HepG2 (cell line): Measurements from ENCODE around the gene TFPI. TPM values are rescaled to one million over a fixed set of nuclear protein-coding genes. Genes with fewer than 3 reads are reported as not detected.

Experiments used
- CEBPZ ChIP-seq: IDR thresholded peaks from 2 replicates; pipeline ENCODE4 v1.6.1; 2012; ENCODE audit warnings: low read length, improper control_type of control experiment
- DBP ChIP-seq: sonication (generic); formaldehyde crosslinking; IDR thresholded peaks from 2 replicates; pipeline ENCODE4 v1.4.0; 2020; ENCODE audit warnings: missing genetic modification reagents; ENCODE audit errors: not compliant biosample characterization
- E2F5 ChIP-seq: sonication (generic); formaldehyde crosslinking; conservative IDR thresholded peaks from 2 replicates; pipeline ENCODE4 v1.4.0; 2020; ENCODE audit warnings: missing genetic modification reagents
- ELF3 ChIP-seq: IDR thresholded peaks from 2 replicates; pipeline ENCODE4 v1.6.1; 2016; ENCODE audit warnings: missing genetic modification reagents, missing compliant biosample characterization
- HDAC1 ChIP-seq: sonication (generic); formaldehyde crosslinking; IDR thresholded peaks from 2 replicates; pipeline ENCODE4 v1.5.1; 2020; ENCODE audit warnings: mild to moderate bottlenecking, missing genetic modification reagents
- HOMEZ ChIP-seq: IDR thresholded peaks from 2 replicates; pipeline ENCODE4 v1.6.1; 2016; ENCODE audit warnings: low read depth
- KLF9 ChIP-seq: IDR thresholded peaks from 2 replicates; pipeline ENCODE4 v1.6.1; 2016; ENCODE audit warnings: low read depth
- LCORL ChIP-seq, 2 experiments: fragments of 450-650 bp in 1 of 2; sonication (generic) in 1 of 2; formaldehyde crosslinking in 1 of 2; IDR thresholded peaks; 2 replicates each; pipeline versions ENCODE4 v1.5.0 to v1.6.1; 2017 to 2020; ENCODE audit warnings: antibody characterized with exemption in 1 of 2, missing genetic modification reagents in 1 of 2
- MIXL1 ChIP-seq: IDR thresholded peaks from 2 replicates; pipeline ENCODE4 v1.6.1; 2016
- NCOA2 ChIP-seq: sonication (generic); formaldehyde crosslinking; IDR thresholded peaks from 2 replicates; pipeline ENCODE4 v1.8.0; 2022; ENCODE audit warnings: inconsistent platforms
- SMARCE1 ChIP-seq: fragments of 450-650 bp; IDR thresholded peaks from 2 replicates; pipeline ENCODE4 v1.6.1; 2017; ENCODE audit warnings: borderline replicate concordance
- TCF12 ChIP-seq, 2 experiments: fragments of 450-650 bp in 1 of 2; sonication (generic) in 1 of 2; formaldehyde crosslinking in 1 of 2; IDR thresholded peaks; 2 replicates each; pipeline versions ENCODE4 v1.6.1 to v1.8.0; 2017 to 2022; ENCODE audit warnings: antibody characterized with exemption in 1 of 2, mild to moderate bottlenecking in 1 of 2, missing genetic modification reagents in 1 of 2, moderate library complexity in 1 of 2
- ZNF143 ChIP-seq: sonication (generic); formaldehyde crosslinking; IDR thresholded peaks from 2 replicates; pipeline ENCODE4 v1.4.0; 2020; ENCODE audit warnings: missing genetic modification reagents
- ZNF224 ChIP-seq: sonication (generic); formaldehyde crosslinking; IDR thresholded peaks from 2 replicates; pipeline ENCODE4 v1.5.0; 2020; ENCODE audit warnings: mild to moderate bottlenecking, missing genetic modification reagents
- ZNF329 ChIP-seq: sonication (generic); formaldehyde crosslinking; IDR thresholded peaks from 2 replicates; pipeline ENCODE4 v1.9.0; 2021; ENCODE audit warnings: low read depth, mild to moderate bottlenecking, missing genetic modification reagents
- ZNF382 ChIP-seq: sonication (generic); formaldehyde crosslinking; IDR thresholded peaks from 2 replicates; pipeline ENCODE4 v1.5.0; 2020; ENCODE audit warnings: missing genetic modification reagents, mild to moderate bottlenecking, borderline replicate concordance
- ZNF598 ChIP-seq: sonication (generic); formaldehyde crosslinking; IDR thresholded peaks from 2 replicates; pipeline ENCODE4 v1.5.1; 2020; ENCODE audit warnings: mild to moderate bottlenecking, missing genetic modification reagents, borderline replicate concordance
- ZNF713 ChIP-seq: sonication (generic); formaldehyde crosslinking; IDR thresholded peaks from 2 replicates; pipeline ENCODE4 v1.4.0; 2020; ENCODE audit warnings: mild to moderate bottlenecking, missing genetic modification reagents
- ZNF777 ChIP-seq: sonication (generic); formaldehyde crosslinking; IDR thresholded peaks from 2 replicates; pipeline ENCODE4 v1.4.0; 2020; ENCODE audit warnings: missing genetic modification reagents
- ZNF841 ChIP-seq: sonication (generic); formaldehyde crosslinking; IDR thresholded peaks from 2 replicates; pipeline ENCODE4 v1.8.1; 2023; ENCODE audit warnings: missing genetic modification reagents, borderline replicate concordance
- polyA plus RNA-seq, 8 experiments: library from polyadenylated mRNA; depleted of rRNA in 3 of 8; stranded (reverse) in 7 of 8; unstranded in 1 of 8; fragments of >200 nt; fragmentation: Illumina TruSeq in 4 of 8; extraction: Trizol in 4 of 8; gene quantifications; 2 replicates each; pipeline versions ENCODE4 v1.2.1 to v1.2.3, GENCODE V29; 2011 to 2016; ENCODE audit warnings: low read depth in 4 of 8, missing spikeins in 1 of 8, mixed read lengths in 1 of 8; ENCODE audit not compliant: insufficient read depth in 1 of 8
- total RNA-seq, 5 experiments: library from RNA; depleted of rRNA; stranded (reverse); fragments of >200 nt; fragmentation: Illumina TruSeq; extraction: Trizol; gene quantifications; 2 replicates each; pipeline ENCODE4 v1.2.3, GENCODE V29; 2016; ENCODE audit warnings: low read depth in 1 of 5

Gene TFPI
- total and polyA plus RNA-seq, 2 of the 13 experiments (the other 11 are each of a cell fraction or from before 2014, with no cell fraction given): 301 to 436 TPM

- TF ChIP-seq CEBPZ (no peak), MIXL1 (CRISPR knock-in tag) (peak; percentile 41; the same call in 1 of the 2 replicates), ZNF382 (CRISPR knock-in tag) (no peak), SMARCE1 (no peak), ZNF329 (CRISPR knock-in tag) (no peak), ZNF224 (CRISPR knock-in tag) (no peak), NCOA2 (CRISPR knock-in tag) (peak; percentile 34; the same call in 1 of the 2 replicates), ZNF598 (CRISPR knock-in tag) (no peak), HDAC1 (CRISPR knock-in tag) (no peak), HOMEZ (CRISPR knock-in tag) (peak; percentile 96; the same call in 1 of the 2 replicates), ZNF143 (CRISPR knock-in tag) (no peak), ELF3 (CRISPR knock-in tag) (no peak), TCF12 (IDR thresholded peaks at IDR 0.05) (no peak), TCF12 (CRISPR knock-in tag; IDR thresholded peaks at IDR 0.05) (no peak), KLF9 (no peak), ZNF777 (CRISPR knock-in tag) (no peak), DBP (CRISPR knock-in tag) (no peak), ZNF841 (CRISPR knock-in tag) (no peak), LCORL (IDR thresholded peaks at IDR 0.05) (no peak), LCORL (CRISPR knock-in tag; IDR thresholded peaks at IDR 0.05) (no peak), ZNF713 (CRISPR knock-in tag) (no peak), E2F5 (no peak)
Observed at GRCh38 chr2:187580462-187581124, 26.4 kb upstream of the TFPI start (continued).
